GM21367 (cell line): ENCODE results near the gene DST.
"Not testable (repeated sequence)": the region's sequence is repeated elsewhere in the genome, so short reads cannot be mapped to it uniquely, and the experiment has no call there.

Experiments used
- ATAC-seq: cut with Tn5 transposase; IDR thresholded peaks from one replicate; pipeline ENCODE4 v1.9.1; 2021; ENCODE audit not compliant: unreplicated experiment

Gene DST

GRCh38 chr6:56521454-56521853 lies 121.2 kb downstream of the DST start:
- no peak for ATAC-seq

- ATAC-seq, result no peak
These were observed 122.5 kb downstream of the DST start for GRCh38 chr6:56520218-56520617.

GRCh38 chr6:56518995-56519767 lies 123.5 kb downstream of the DST start:
- no peak for ATAC-seq

- ATAC-seq, result no peak
These were observed 125.4 kb downstream of the DST start for GRCh38 chr6:56517155-56517745.

GRCh38 chr6:56516003-56516402 lies 126.7 kb downstream of the DST start:
- no peak for ATAC-seq

- no peak for ATAC-seq
These were observed 127.4 kb downstream of the DST start for GRCh38 chr6:56515081-56515905.

- ATAC-seq, result no peak
These were observed 128.3 kb downstream of the DST start for GRCh38 chr6:56514395-56514794.

GRCh38 chr6:56513631-56514030 lies 129.1 kb downstream of the DST start:
- ATAC-seq, result no peak

GRCh38 chr6:56511591-56511990 lies 131.1 kb downstream of the DST start:
- ATAC-seq, result no peak

GRCh38 chr6:56510984-56511531 lies 131.6 kb downstream of the DST start:
- no peak for ATAC-seq

- no peak for ATAC-seq
These were observed 133.7 kb downstream of the DST start for GRCh38 chr6:56509031-56509430.

GRCh38 chr6:56507517-56507916 lies 135.2 kb downstream of the DST start:
- ATAC-seq, result no peak

- no peak for ATAC-seq
These were observed 137.0 kb downstream of the DST start for GRCh38 chr6:56505512-56506260.

GRCh38 chr6:56501993-56502392 lies 140.7 kb downstream of the DST start:
- no peak for ATAC-seq

GRCh38 chr6:56499095-56499494 lies 143.6 kb downstream of the DST start:
- no peak for ATAC-seq

GRCh38 chr6:56497691-56498090 lies 145.0 kb downstream of the DST start:
- ATAC-seq, result no peak

GRCh38 chr6:56497240-56497639 lies 145.4 kb downstream of the DST start:
- ATAC-seq, result no peak

- not testable (repeated sequence) for ATAC-seq
These were observed 146.0 kb downstream of the DST start for GRCh38 chr6:56496650-56497049.

GRCh38 chr6:56495654-56496053 lies 147.0 kb downstream of the DST start:
- no peak for ATAC-seq

- no peak for ATAC-seq
These were observed 150.9 kb downstream of the DST start for GRCh38 chr6:56491606-56492328.
